ENCODE results near the gene POLN.

The POLN gene

GRCh38 chr4:2087170-2087569 is 154.8 kb downstream of the POLN start:
- no peak overlapping the region for H3K4me3 Mint-ChIP-seq
- H3K27ac Mint-ChIP-seq, result no peak overlapping the region
- H3K4me1 Mint-ChIP-seq, result no peaks in the 10 kb centered on the region
- no peaks in the 10 kb centered on the region for H3K27me3 Mint-ChIP-seq
- no peaks in the 10 kb centered on the region for H3K36me3 Mint-ChIP-seq
- no peaks in the 10 kb centered on the region for H3K9me3 Mint-ChIP-seq

DNA sequence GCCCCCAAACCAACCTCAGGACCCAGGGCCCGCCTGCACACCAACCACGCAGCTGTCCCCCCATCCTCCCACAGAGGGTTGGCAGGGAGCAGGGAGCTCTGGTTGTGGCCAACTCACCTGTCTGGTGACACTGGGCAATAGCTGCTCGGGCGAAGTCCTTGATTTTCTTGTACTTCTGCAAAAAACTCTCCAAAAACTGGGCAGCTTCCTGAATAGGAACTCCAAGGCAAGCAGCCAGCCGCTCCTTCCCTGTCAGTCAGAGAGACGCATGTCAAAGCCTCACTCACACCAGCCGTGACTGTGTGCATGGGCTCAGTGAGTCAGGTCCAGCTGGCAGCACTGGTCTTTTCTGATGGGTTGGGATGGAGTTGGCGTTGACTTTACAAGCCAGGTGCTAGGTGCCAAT is 156.4 kb downstream of the POLN start:
- Mint-ChIP-seq H3K36me3 (no peaks in the 10 kb centered on the region), H3K9me3 (no peaks in the 10 kb centered on the region), H3K4me3 (no peak overlapping the region), H3K27ac (no peak overlapping the region), H3K4me1 (no peaks in the 10 kb centered on the region), H3K27me3 (no peaks in the 10 kb centered on the region)

DNA sequence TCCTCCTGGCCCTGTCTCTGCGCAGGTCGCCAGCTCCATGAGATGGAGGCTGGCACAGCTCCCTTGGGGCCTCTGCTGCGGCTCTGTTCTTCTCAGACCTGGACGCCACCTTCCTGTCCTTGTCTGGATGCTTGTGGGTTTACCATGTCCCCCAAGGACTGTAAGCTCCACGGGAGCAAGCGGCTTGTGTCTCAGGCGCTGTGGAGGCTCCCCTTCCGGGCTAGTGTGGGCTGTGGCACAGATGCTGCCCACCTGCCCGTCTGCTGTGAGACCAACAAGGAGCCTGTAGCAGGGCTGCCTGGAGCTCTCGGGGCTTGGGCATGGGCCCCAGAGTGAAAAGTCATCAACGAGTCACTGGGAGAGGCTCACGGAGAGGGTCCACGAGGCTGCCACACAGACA is 157.6 kb downstream of the POLN start:
- H3K9me3 Mint-ChIP-seq, result no peaks in the 10 kb centered on the region
- no peak overlapping the region for H3K4me3 Mint-ChIP-seq
- H3K27me3 Mint-ChIP-seq, result no peaks in the 10 kb centered on the region
- no peaks in the 10 kb centered on the region for H3K36me3 Mint-ChIP-seq
- H3K27ac Mint-ChIP-seq, result no peak overlapping the region
- H3K4me1 Mint-ChIP-seq, result no peaks in the 10 kb centered on the region

- Mint-ChIP-seq H3K4me1 (no peaks in the 10 kb centered on the region), H3K9me3 (no peaks in the 10 kb centered on the region), H3K36me3 (no peaks in the 10 kb centered on the region), H3K4me3 (no peak overlapping the region), H3K27me3 (no peaks in the 10 kb centered on the region), H3K27ac (no peak overlapping the region)
Measured at GRCh38 chr4:2083826-2084160, 158.1 kb downstream of the POLN start.

GRCh38 chr4:2083116-2083825 is 158.7 kb downstream of the POLN start:
- Mint-ChIP-seq H3K9me3 (no peaks in the 10 kb centered on the region), H3K4me1 (no peaks in the 10 kb centered on the region), H3K4me3 (no peak overlapping the region), H3K27me3 (no peaks in the 10 kb centered on the region), H3K27ac (no peak overlapping the region), H3K36me3 (no peaks in the 10 kb centered on the region)

DNA sequence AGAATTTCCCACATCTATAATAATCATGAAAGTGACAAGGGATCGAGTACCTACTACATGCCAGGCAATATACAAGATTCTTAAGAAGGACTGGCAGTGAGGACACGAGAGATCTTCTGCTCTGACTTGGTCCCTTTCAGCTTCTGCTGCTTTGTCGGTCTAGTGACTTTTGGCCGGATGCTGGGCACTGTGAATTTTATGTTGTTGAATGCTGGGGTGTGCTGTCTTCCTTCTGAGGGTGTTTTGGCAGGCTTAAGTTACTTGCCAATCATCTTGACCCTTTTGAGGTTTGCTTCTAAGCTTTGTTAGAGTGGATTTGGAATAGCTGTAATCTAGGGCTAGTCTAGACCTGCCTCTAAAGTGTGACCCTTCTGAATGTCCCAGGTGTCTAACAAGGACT is 159.3 kb downstream of the POLN start:
- no peaks in the 10 kb centered on the region for H3K36me3 Mint-ChIP-seq
- H3K4me1 Mint-ChIP-seq, result no peaks in the 10 kb centered on the region
- no peak overlapping the region for H3K27ac Mint-ChIP-seq
- no peak overlapping the region for H3K4me3 Mint-ChIP-seq
- H3K9me3 Mint-ChIP-seq, result no peaks in the 10 kb centered on the region
- H3K27me3 Mint-ChIP-seq, result no peaks in the 10 kb centered on the region

- Mint-ChIP-seq H3K9me3 (no peaks in the 10 kb centered on the region), H3K27ac (no peak overlapping the region), H3K36me3 (no peaks in the 10 kb centered on the region), H3K4me3 (no peak overlapping the region), H3K4me1 (no peaks in the 10 kb centered on the region), H3K27me3 (no peaks in the 10 kb centered on the region)
Measured at GRCh38 chr4:2082118-2082517, 159.8 kb downstream of the POLN start.

- Mint-ChIP-seq H3K36me3 (no peaks in the 10 kb centered on the region), H3K9me3 (no peaks in the 10 kb centered on the region), H3K4me3 (no peak overlapping the region), H3K4me1 (no peaks in the 10 kb centered on the region), H3K27ac (no peak overlapping the region), H3K27me3 (no peaks in the 10 kb centered on the region)
Measured at GRCh38 chr4:2081540-2081939, 160.4 kb downstream of the POLN start.

DNA sequence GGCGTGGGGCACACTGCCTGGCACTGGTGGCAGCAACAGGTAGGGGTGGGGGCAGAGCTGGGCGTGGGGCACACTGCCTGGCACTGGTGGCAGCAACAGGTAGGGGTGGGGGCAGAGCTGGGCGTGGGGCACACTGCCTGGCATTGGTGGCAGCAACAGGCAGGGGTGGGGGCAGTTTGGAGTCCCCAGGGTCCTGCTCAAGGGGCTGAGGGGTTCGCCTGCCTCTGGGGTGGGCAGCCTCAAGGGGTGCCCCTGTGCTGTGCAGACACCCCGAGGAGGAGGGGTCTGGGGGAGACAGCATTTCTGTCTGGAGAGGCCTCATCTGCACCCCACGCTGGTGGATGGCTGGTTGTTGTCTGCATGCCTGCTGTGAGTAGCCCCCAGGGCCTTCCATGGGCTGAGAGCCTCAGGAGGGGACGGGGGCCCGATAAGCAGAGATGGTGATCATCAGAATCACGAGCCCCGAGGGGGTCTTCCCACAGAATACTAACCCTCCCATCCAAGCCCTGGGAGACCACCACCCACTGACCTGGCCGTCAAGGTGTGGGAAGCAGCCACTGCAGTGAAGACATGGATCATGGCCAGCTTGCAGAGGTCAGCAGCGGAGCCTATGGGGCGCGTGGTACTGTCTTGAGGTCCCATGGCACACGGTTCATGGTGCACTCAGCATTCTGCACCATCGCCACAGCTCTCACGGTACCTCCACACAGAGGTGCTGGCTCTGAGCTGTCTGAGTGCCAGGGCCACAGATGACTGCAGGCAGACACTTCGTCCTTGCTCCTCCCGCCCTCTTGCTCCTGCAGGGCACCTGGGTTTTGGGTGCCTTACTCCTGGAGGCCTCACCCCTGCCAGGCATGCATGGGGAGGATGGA is 161.3 kb downstream of the POLN start:
- Mint-ChIP-seq H3K4me1 (no peaks in the 10 kb centered on the region), H3K27ac (no peak overlapping the region), H3K27me3 (no peaks in the 10 kb centered on the region), H3K36me3 (no peaks in the 10 kb centered on the region), H3K9me3 (no peaks in the 10 kb centered on the region), H3K4me3 (no peak overlapping the region)

GRCh38 chr4:2079926-2080325 is 162.0 kb downstream of the POLN start:
- Mint-ChIP-seq H3K27ac (no peak overlapping the region), H3K4me3 (no peak overlapping the region), H3K9me3 (no peaks in the 10 kb centered on the region), H3K36me3 (no peaks in the 10 kb centered on the region), H3K4me1 (no peaks in the 10 kb centered on the region), H3K27me3 (no peaks in the 10 kb centered on the region)

DNA sequence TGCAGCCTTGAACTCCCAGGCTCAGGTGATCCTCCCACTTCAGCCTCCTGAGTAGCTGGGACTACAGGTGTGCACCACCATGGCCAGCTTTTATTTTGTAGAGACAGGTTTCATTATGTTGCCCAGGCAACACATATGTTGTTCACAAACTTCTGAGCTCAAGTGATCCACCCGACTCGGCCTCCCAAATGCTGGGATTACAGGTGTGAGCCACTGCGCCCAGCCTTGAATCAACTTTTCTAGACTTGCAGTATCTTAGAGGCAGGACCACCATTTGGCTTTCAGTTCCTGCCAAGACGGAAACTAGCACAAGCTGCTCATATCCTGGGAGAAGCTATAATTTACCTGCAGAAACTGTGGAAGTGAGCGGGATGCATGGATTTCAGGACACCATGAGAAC is 162.9 kb downstream of the POLN start:
- H3K27me3 Mint-ChIP-seq, result no peaks in the 10 kb centered on the region
- H3K4me3 Mint-ChIP-seq, result no peak overlapping the region
- no peak overlapping the region for H3K27ac Mint-ChIP-seq
- no peaks in the 10 kb centered on the region for H3K4me1 Mint-ChIP-seq
- H3K9me3 Mint-ChIP-seq, result no peaks in the 10 kb centered on the region
- no peaks in the 10 kb centered on the region for H3K36me3 Mint-ChIP-seq

DNA sequence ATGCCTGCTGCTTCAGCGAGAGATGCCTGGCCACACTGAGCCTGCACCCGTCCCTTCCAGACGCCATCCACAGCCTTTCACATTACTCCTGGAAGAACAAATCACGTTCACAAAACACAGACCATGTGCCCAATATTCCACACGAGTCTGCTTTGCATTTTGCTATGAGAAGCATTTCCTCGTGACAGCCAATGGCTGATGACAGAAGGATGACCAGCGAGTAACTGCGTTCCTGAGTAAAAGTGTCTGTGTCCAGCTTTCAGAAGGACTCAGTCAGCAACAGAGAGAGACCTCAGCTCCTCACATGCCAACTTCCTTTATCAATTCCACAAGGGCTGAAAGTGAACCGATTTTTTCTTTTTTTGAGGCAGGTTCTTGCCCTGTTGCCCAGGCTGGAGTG is 163.3 kb downstream of the POLN start:
- no peaks in the 10 kb centered on the region for H3K27me3 Mint-ChIP-seq
- no peaks in the 10 kb centered on the region for H3K36me3 Mint-ChIP-seq
- H3K4me3 Mint-ChIP-seq, result no peak overlapping the region
- no peaks in the 10 kb centered on the region for H3K9me3 Mint-ChIP-seq
- H3K4me1 Mint-ChIP-seq, result no peaks in the 10 kb centered on the region
- no peak overlapping the region for H3K27ac Mint-ChIP-seq

DNA sequence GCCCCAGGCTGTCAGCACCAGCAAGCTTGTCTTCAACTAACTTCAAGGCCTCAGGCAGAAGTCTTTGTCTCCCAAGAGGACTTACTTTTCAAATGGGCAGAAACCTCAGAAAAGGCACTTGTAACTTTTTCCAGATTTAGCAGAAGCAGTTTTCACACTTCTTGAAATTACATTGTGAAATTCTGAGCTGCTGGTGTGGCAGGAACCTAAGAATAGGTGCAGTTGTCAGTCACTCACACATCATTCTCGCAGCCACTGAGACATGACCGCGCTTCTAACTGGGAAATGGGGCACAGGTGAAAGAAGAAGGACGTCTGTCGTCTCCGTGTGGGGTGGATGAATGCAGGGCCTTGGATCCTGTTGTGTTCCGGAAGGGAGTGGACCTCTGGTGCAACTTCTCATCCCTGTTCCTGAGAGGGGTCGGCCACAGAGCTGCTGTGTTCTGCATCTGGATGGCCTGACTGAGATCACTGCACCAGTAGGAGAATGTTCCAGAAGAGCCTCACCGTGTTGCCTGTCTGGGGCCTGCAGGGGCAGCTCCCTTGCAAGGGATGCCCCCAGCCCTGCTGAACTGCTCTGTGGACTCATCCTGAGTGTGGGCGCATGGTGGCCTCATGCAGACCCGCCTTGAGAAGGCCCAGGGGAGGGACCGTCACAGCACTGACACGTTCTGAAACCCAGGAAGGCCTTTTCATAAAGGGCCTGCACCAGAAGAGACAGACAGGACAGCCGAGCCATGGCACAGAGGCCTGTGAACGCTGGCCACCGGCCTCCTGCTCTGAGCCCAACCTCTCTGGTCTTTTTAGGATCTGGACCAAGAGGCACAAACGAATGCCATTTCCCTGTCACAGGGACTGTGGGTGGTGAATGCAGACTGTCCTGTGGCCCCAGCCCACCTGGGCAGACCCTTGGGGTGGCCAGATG is 164.1 kb downstream of the POLN start:
- Mint-ChIP-seq H3K36me3 (no peaks in the 10 kb centered on the region), H3K4me1 (no peaks in the 10 kb centered on the region), H3K4me3 (no peak overlapping the region), H3K27me3 (no peaks in the 10 kb centered on the region), H3K27ac (no peak overlapping the region), H3K9me3 (no peaks in the 10 kb centered on the region)

DNA sequence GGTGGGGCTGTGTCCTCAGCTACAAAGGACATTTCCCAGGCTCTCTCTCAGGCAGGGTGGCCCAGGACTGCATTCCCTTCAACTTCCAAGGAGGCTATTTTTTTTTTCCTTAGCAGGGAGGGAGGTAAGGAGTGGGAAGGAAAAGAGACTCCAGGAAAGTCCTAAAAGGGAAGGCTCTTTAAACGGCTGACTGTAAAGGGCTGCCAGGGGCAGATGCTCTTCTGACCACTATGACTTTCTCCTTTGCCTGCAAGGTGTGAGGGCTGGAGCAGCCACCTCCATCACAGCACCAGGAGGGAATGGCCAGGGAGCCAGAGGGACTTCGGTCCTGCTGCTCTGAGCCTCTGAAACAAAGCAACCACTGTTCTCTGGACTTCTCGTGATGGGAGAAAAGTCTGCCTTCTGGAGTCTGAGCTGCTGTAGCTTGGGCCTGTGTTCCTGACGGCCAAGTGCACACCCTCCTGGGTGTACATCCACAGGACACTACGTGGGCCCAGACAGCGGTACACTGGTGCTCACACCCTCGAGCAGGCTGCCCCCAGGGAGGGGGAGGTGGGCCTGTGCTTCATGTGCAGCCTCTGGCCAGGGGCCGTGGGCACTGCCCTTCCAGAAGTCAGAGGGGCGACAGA is 164.9 kb downstream of the POLN start:
- no peaks in the 10 kb centered on the region for H3K27me3 Mint-ChIP-seq
- H3K4me1 Mint-ChIP-seq, result no peaks in the 10 kb centered on the region
- H3K9me3 Mint-ChIP-seq, result no peaks in the 10 kb centered on the region
- no peak overlapping the region for H3K27ac Mint-ChIP-seq
- no peaks in the 10 kb centered on the region for H3K36me3 Mint-ChIP-seq
- H3K4me3 Mint-ChIP-seq, result no peak overlapping the region
